RPMI7951 (cell line): ENCODE results near the gene FCN1. TPM values are rescaled to one million over a fixed set of nuclear protein-coding genes. Genes with fewer than 3 reads are reported as not detected.
"Not testable (repeated sequence)": the region's sequence is repeated elsewhere in the genome, so short reads cannot be mapped to it uniquely, and the experiment has no call there.

ENCODE experiments used
- DNase-seq: peaks from one replicate; pipeline ENCODE4 v3.0.0-alpha.2; 2012; ENCODE audit warnings: low read depth
- total RNA-seq: library from RNA; depleted of rRNA; stranded (reverse); fragments of >200 nt; shearing (Covaris generic); gene quantifications from 2 replicates; pipeline ENCODE4 v1.2.3, GENCODE V29; 2014; rRNA removed

The FCN1 gene
- not detected in 2 replicates for total RNA-seq

DNA sequence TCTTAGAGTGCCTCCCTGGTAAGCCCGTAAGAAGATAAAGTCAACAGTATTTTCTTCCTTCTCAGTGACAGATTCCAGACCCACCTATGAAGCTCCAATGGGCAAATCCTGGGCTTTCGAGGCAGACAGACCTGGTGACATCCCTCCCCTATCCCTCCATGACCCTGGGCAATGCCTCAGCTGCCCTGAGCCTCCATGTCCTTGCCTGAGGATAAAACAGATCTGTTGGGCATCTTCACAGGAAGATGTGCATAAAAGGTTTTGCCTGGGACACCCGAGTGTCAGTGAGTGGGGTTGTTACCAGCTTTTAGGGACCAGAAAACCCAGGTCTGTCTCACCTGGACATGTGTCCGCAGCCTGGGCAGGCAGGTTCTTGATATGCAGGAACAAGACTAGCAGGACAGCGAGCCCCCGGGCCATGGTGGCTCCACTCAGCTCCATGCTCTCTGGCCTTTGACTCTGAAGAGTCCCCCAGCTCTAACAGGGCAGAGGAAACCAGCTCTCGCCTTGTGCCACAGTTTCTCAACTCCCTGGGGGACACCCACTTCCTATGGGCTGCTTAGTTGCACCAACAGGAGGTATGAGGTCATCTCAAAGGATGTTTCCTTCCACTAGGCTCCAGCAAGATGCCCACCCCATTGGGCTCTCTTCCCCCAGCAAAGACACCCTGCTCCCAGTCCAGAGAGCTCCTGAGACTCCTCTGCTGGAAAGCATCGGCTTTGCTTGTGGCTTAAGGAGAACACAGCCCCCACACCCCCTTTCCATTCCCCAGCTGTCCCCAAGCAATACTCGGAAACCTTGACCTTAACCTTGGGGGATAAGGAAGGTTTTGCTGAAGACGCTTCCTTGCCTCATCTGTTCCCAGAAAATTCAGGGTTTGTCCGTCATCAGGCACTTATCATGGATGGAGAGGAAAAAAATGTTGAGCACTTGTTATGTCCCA lies at the start of gene FCN1:
FCN1 (minus strand) TSS at position 482 of the 943 bp plus-strand sequence; CDS start at position 441, 41 bp downstream.
- no peak for DNase-seq

DNA sequence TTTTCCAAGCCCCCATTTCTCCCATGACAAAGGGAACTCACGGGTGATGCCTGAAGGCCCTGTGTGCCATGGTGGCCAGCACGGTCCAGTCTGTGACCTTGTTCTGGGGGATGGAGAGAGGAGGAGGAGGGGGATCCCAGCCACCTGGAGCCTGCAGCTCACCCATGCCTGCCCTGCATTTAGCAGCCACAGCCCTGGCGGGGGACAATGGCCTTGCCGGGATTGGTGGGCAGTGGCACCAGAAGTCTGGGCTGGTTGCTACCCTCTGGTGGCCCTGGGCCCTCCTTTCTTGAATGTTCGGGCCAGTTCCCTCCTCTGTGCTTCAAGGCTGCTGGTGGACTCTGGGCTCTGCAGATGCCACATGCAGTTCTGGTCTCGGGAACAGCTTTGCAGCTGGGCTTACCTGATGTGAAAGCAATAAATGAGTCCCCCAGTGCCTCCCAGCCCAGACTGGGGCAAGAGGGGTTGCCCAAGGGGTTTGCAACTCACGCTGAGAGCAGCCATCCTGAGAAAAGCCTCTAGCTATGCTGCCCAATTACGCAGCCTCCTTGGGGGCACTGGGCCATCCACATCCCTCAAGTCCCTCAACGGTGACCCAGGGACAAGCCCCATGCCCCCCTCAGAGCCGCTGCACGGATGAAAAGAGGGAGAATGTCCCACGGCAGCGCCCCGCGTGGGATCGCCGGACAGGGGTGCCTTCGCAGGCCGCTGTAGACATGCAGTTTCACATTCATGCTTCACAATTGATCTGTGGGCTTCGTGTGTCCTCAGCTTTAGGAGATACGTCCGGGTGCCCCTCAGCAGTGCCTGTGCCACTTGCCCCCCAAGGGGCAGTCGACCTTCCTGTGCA lies 49.2 kb upstream of the FCN1 start:
- no peak for DNase-seq

DNA sequence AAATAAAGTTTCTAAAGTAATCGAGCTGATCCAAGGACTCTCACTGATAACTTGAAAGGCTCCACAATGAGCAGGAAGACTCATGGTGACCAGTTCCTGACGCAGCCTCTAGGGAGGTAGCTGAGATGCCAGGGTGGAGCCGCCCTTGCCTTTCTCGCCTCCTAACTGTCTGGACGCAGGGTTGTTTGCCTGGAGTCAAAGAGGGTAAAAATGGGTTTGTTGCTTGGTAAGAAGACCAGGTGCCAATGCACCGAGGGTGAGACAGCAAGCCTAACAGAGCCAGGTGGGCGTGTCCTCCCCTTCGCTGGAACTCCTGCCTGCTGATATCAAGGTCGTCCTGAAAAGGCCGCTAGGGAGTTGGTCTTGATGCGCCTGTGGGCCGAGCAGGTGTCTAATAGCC lies 48.6 kb upstream of the FCN1 start:
- no peak for DNase-seq

DNA sequence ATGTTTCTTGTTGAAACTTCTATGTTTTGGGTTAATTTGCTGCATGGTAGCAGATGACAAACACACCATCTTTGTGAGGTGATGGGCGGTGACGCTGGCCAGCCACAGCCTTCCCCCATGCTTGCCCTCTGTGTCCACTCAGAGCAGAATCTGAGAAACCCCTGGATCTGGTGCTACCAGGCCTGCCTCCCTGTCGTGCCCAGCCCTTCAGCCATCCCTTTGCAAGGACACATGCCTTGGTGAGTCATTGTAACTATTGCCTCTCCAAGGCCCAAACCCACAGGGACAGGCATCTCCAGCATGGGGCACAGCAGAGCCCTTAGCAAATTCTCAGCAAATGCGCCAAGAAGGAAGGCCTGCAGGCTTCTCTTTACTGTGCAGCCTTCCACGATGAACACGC lies 48.1 kb upstream of the FCN1 start:
- no peak for DNase-seq

DNA sequence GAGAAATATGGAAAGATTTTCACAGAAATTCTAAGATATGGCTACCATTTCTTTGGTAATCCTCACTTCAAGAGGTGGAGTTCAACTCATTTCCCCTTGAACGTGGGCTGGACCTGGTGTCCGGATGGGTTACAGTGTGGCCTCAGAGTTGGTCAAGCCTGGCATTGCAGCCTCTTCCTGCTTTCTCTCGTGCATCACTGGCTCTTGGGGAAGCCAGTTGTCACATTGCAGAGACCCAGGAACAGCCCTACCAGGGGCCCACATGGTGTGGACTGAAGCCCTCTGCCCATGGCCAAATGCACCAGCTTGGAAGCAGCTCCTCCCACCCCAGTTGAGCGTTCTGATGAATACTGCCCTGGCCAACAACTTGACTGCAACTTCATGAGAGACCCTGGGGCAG lies 47.7 kb upstream of the FCN1 start:
- no peak for DNase-seq

DNA sequence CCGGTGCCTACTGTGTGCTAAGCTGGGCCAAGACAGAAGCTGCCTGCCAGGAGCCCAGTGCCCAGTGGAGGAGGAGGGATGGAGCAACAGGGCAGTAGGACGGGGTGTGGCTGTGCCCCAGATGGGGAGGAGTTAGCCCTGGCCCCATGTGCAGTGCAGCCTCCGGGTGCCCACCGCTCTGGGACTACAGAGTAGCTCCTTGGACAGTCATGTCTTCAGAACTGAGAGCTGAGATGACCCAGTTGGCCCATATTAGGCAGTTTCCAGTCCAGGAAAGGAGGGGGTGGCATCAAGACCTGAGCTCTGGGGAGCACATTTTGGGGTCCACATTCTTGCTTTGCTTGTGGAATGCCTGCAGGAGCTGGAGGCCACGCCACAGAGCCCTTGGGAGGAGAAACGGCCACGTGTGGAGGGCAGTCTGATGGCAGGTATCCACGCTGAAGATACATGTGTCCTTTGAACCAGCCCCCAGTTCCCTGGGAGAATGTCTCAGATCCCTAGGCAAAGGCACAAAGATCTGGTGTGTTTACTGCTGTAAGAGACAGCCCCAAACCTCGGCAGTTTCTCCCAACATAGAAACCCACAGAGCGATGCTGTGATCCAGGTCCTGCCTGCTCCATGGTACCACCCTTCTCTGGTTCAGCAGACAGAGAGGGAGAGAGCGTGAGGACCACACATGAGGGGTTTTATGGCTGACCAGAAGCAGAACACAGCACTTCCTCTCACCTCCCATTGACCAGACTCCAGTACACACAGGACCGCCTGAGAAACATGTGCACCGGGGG lies 46.8 kb upstream of the FCN1 start:
- DNase-seq = no peak

DNA sequence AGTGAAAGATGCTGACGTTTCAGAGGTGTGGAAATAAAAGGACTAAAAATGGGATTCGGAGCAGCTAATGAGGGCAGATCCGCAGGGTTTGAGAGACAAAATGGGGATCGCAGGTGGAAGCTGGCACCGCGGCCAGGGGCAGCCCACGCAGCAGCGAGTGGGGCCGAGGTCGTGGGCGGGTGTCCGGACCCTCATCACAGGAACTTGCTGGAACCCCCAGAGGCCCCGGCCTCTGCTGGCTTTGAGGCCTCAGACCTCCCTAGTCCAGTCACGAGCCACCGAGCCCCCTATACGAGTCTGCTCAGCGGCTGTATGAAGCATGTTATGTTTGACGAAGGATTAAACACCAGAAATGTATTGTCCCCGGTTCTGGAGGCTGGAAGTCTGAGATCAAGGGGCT lies 45.8 kb upstream of the FCN1 start:
- DNase-seq = no peak

DNA sequence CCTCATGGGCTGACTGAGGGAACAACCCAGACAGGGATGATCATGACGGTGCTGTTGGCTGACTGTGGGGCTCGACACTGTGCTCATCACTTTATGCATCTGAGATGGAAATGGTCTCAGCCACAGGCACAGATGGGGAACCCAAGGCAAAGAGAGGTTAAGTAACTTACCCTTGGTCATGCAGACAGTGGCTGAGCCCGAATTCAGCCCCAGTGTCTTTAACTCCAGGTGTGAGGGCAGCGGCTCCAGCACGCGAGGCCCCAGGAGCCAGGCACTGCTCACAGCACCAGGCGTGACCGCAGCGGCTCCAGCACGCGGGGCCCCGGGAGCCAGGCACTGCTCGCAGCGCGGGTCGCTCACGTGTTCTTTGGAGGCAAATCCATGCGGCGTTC lies 45.3 kb upstream of the FCN1 start:
- no peak for DNase-seq

DNA sequence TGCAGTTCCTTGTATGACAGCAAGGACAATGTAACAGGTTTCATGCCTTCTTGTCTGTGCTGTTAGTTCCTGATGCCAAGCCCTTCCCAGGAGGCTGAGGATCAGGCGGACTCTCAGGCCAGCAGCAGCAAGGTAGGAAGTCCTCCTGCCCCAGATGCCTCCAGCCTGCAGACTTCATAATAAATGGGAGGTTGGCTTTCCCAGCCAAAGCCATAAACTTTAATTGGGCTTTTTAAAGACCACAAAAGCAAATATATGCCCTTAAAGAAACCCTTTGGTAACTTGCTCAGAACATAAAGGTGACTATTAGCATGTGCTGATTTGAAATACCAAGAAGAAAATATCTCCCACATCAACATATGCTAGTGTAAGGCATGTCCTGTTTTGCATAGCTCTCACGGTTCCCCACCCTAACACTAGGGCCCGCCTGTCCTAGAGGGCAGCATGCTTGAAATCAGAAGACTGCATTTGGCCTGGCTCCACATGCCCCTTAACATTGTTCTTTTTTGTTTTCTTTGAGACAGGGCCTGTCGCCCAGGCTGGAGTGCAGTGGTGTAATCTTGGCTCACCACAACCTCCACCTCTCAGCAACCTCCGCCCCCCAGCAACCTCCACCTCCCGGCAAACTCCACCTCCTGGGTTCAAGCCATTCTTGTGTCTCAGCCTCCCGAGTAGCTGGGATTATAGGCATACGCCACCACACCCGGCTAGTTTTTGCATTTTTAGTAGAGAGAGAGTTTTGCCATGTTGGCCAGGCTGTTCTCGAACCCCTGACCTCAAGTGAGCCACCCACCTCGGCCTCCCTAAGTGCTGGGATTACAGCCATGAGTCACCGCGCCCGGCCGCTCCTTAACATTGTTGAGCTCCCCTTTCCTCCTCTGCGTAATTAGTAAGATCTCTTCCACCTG lies 44.6 kb upstream of the FCN1 start:
- DNase-seq = no peak

DNA sequence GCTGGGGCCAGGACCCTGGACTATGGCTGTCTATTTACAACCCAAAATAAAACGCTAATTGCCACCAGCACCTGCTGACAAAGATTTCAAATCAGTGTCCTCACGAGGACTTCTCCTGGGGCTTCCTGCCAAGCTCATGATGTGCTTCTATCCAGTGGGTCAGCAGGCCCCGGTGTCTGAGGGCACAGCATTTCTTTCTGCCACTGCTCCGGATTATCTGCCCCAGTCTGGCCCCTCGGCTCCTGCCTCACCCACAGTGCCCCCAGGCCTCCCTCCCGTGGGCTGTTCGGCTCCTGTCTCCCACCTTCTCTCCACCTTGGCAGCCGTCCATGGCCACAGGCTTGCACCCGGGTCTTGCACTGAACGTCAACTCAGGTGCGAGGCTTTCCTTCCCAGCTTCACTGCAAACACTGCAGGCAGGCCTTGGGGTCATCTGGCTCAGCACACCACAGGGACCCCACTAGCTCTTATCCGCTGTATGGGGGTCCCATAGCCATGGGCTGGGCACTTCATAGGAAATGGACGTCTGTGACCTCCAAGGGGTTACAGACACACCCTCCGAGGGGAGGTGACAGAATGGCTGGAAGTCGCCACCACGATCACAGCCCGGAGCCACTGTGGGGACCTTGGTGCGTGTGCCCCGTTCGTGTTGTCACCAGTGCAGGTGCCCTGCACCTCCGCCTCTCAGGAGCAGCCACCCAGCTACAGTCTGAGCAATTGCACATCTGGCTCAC lies 43.8 kb upstream of the FCN1 start:
- no peak for DNase-seq

DNA sequence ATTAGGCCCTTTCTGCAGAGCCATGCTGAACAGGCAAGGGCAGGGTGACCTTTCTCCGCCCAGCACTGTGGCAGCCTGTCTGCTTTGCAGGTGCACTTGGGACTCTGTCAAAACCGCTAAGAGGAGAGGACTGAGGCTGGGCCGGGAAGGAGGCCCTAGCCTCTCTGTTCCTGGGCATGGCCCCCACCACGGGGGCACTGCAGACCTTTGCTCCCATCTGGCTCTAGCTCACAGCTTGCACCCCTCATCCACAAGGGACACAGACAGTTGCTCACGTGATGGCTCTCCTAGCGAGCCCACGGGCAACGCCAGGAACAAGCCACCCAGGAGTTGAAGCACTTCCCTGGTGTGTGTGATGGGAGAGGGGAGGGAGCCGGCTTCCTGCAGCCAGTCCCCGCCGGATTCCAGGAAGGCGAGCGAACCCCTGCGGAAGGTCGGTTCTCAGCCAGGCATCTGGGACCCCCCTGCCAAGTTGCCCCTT lies 43.0 kb upstream of the FCN1 start:
- no peak for DNase-seq

DNA sequence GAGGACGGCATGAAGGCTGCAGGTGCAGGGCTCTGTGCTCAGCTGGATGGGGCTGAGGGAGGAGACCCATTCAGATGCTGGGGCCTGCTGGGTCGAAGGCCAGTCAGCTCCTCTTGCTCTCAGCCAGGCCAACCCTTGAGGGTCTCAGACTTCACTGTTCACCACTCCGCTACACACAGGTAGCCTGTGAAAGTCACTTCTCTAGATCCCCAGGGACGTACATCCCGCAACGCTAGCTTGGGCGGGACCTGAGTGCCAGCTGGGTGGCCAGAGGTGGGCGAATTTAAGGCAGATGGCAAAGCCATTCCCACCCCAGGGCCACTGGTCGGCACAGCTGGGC lies 42.2 kb upstream of the FCN1 start:
- no peak for DNase-seq

DNA sequence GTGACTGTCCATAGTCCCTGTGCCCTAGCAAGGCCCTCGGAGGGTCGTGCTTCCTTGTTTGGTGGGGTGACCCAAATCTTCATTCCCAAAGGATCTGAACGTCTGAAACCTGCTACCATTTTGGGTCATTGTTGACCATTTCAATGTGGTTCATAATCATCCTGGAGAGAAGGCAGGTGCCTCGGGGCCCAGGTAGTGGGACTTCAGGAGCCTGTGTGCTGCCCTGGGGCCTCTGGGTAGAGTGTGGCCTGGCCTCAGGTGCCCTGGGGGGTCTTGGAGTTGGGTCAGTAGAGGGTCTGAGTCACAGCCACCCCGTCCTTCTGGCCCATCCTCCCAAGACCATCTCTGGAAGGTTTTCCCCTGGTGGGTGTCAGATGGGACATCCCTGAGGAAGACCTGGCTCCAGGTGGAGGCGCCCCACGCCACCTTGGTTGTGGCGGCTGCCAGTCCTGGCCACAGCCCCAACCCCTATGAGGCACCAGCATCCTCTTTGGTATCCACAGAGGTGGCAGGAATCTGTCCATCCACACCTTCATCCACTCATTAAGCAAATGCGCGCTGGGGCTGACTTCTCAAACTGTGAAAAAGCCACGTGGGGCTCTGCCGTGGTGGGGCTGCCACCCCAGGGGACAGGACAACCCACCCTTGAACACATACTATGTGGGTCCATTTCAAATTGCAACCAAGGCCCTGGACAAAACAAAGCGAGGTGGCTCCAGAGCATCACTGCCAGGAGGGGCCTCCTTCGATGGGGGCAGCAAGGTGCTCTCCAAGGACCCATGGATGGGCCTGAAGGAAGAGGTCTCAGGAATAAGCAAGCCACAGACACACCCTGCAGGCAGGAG lies 41.6 kb upstream of the FCN1 start:
- no peak for DNase-seq

DNA sequence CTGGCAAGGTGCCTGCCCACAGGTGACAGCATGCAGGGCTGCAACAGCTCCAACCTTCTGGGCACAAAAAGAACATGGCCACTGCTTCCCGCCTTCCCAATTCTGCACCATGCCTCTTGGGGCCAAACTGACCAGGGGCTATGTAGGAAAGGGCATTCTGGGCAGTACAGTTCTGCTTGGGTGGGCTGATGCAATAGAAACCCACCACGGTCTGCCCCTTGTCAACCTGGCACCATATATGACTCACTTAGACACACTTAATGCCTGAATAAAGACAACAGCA lies 40.2 kb upstream of the FCN1 start:
- DNase-seq = no peak

DNA sequence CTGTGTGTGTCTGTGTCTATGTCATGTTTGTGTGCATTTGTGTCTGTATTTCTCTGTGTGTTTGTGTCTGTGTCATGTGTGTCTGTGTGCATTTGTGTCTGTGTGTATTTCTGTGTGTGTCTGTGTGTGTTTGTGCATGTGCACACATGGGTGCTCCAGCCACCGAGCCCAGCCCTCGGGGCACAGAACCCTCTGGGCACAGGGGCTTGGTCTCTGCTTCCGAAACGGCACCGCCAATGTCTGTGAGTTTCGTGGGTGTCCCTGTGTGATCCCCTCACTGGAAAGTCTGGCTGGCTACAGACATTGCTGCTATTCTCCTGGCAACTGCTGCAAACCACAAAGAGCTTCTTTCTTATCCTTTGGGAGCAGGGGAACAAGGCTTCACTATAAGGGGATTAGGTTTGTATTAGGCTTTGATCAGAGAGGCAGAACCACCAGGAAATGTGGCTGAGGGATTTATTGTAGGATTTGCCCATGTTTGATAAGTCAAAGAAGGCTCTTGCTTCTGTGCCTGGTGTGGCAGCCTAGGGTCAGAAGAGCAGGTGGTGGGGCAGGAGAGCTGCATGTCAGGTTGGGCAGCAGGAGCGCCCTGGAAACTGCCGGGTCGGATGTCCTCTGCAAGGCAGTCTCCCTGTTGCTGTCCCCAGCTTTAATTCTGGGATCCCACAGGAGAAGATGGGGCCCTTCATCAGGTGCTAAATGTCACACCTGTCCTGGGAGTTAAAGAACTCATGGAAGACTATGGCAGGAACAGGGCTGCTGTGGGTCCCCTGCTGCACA lies 39.6 kb upstream of the FCN1 start:
- DNase-seq = no peak

DNA sequence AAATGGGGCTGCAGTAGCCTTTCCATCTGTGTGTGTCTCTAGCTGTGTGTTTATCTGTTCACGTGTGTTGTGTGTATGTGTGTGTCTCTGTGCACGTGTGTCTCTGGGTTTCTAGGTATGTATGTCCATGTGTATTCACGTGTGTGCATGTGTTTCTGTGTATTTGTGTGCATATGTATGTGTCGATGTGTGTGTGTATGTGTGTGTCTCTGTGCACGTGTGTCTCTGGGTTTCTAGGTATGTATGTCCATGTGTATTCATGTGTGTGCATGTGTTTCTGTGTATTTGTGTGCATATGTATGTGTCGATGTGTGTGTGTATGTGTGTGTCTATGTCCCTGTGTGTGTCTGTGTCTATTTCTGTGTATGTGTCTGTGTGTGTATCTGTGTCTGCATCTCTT lies 38.7 kb upstream of the FCN1 start:
- DNase-seq = not testable (repeated sequence)

DNA sequence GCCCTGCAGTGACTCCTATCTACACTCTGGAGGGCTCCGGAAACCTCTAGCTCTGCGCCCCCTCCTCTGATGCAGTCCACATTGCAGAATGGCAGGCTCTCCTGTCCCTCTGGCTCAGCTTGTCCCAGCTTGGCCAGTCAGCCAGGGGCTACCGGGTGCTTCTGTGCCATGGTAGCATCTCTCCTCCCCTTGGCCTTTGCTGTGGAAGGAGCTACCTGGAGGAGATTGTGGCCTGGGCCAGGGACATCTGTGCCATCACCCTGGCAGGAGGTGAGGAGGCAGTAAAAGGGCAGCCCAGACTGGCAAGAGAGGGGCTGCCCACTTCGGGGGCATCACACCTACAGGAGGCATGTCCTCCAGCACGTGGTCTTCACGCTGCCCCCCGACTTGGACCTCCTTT lies 38.1 kb upstream of the FCN1 start:
- no peak for DNase-seq

DNA sequence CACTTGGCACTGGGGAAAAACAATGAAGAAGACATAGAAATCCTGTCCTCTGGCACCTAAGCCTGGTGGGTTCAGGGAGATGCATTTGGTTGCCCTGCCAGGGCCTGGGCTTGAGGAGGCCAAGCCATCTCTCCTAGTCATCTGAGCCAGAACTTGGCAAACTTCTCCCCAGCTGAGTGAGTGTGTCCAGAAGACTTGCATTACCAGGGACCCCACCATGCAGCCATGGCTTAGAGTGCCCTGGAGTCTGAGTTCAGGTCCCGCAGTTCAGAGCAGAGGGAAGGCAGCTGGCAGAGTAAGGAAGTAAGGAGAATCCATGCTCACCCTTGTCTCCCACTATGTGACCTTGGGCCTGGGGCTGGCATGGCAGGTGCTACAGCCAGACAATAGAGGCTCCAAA lies 37.4 kb upstream of the FCN1 start:
- no peak for DNase-seq

DNA sequence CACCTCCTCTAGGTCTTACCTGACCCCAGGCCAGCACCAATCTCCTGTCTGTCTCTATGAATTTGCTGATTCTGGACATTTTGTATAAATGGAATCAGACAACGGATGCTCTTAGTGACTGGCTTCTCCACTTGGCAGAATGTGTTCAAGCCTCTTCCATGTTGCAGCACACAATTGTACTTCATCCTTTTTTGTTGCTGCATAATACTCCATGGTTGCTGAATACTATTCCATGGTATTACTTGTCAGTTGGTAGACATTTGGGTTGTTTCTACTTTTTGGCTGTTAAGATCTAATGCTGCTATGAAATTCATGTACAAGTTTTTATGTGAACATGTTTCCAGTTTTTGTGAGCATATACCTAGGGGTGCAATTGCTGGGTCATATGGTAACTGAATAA lies 34.3 kb upstream of the FCN1 start:
- no peak for DNase-seq
